ENCODE measurements around the gene MKI67. TPM values are rescaled to one million over a fixed set of nuclear protein-coding genes. Genes with fewer than 3 reads are reported as not detected.

MKI67 gene
- total RNA-seq, 1 donor from 2014 or later: 40.6 TPM

GRCh38 chr10:128137877-128138276 lies 11.7 kb upstream of the MKI67 start:
- H3K4me3 ChIP-seq (ENCODE audit: low read depth, low read length): no peak overlapping the region
- no peak for DNase-seq (ENCODE audit: low read depth)
- no peak for TF ChIP-seq CTCF (conservative IDR thresholded peaks at IDR 0.05; ENCODE audit: low read depth, low read length)

GRCh38 chr10:128130051-128130450 lies 3.8 kb upstream of the MKI67 start:
- DNase-seq (ENCODE audit: low read depth): peak; percentile 67

GRCh38 chr10:128128582-128128981 lies 2.4 kb upstream of the MKI67 start:
- no peak for DNase-seq (ENCODE audit: low read depth)
- no peak overlapping the region for H3K4me3 ChIP-seq (ENCODE audit: low read depth, low read length)
- TF ChIP-seq CTCF (conservative IDR thresholded peaks at IDR 0.05; ENCODE audit: low read depth, low read length): no peak

More at GRCh38 chr10:128130051-128130450, 3.8 kb upstream of the MKI67 start:
- H3K4me3 ChIP-seq (ENCODE audit: low read depth, low read length): no peak overlapping the region
- TF ChIP-seq CTCF (conservative IDR thresholded peaks at IDR 0.05; ENCODE audit: low read depth, low read length): no peak

GRCh38 chr10:128125416-128125943 lies 743 bp downstream of the MKI67 start:
- peak overlapping the region; percentile 76 for H3K4me3 ChIP-seq (ENCODE audit: low read depth, low read length)
- no peak for TF ChIP-seq CTCF (conservative IDR thresholded peaks at IDR 0.05; ENCODE audit: low read depth, low read length)
- DNase-seq (ENCODE audit: low read depth): no peak

- TF ChIP-seq CTCF (conservative IDR thresholded peaks at IDR 0.05; ENCODE audit: low read depth, low read length): no peak
- DNase-seq (ENCODE audit: low read depth): no peak
- peak overlapping the region; percentile 76 for H3K4me3 ChIP-seq (ENCODE audit: low read depth, low read length)
These were observed 1.3 kb downstream of the MKI67 start for GRCh38 chr10:128124813-128125403.

- DNase-seq (ENCODE audit: low read depth): no peak
- TF ChIP-seq CTCF (conservative IDR thresholded peaks at IDR 0.05; ENCODE audit: low read depth, low read length): no peak
- no peak overlapping the region for H3K4me3 ChIP-seq (ENCODE audit: low read depth, low read length)
These were observed 2.4 kb downstream of the MKI67 start for GRCh38 chr10:128123846-128124245.

- no peak overlapping the region for H3K4me3 ChIP-seq (ENCODE audit: low read depth, low read length)
- no peak for TF ChIP-seq CTCF (conservative IDR thresholded peaks at IDR 0.05; ENCODE audit: low read depth, low read length)
- no peak for DNase-seq (ENCODE audit: low read depth)
These were observed 3.3 kb downstream of the MKI67 start for GRCh38 chr10:128122931-128123330.
